GM12878 (cell line): ENCODE results near the gene ZNF467. TPM values are rescaled to one million over a fixed set of nuclear protein-coding genes. Genes with fewer than 3 reads are reported as not detected.

Source experiments
- ATAC-seq: fragments of 200-7000 bp; cut with Tn5 transposase; 3 replicates; pipeline ENCODE4 v1.9.1; 2020; ENCODE audit warnings: mild to moderate bottlenecking, moderate library complexity
- BruUV-seq: library from RNA; stranded (reverse); fragments of 400-500 nt; replicated peaks from 2 replicates; lab custom pipeline; 2021; lab: Mats Ljungman, UMichigan
- CTCF ChIA-PET: fragments of 300-600 bp; sonication (Branson Sonifier 250); formaldehyde crosslinking; extraction: SDS; loops from one replicate; lab custom pipeline; 2021; ENCODE audit warnings: inconsistent platforms; lab: Yijun Ruan, JAX
- POLR2A ChIA-PET: fragments of 350-600 bp; formaldehyde crosslinking; extraction: SDS; loops from one replicate; lab custom pipeline; 2021; ENCODE audit warnings: inconsistent platforms; lab: Charles Lee
- RAD21 ChIA-PET: fragments of 300-600 bp; sonication (Branson Sonifier 250); formaldehyde crosslinking; loops from one replicate; lab custom pipeline; 2023; ENCODE audit warnings: antibody characterized with exemption; ENCODE audit not compliant: unreplicated experiment; lab: Charles Lee
- SMC1A ChIA-PET: fragments of 300-600 bp; sonication (Branson Sonifier 250); formaldehyde crosslinking; loops from one replicate; lab custom pipeline; 2023; ENCODE audit not compliant: unreplicated experiment, uncharacterized antibody; lab: Charles Lee
- DNase-seq: peaks from one replicate; pipeline ENCODE4 v3.0.0-alpha.2; 2011; ENCODE audit warnings: low read depth, low spot score
- FAIRE-seq: peaks from 3 replicates; lab custom pipeline; 2011; peaks lifted over from hg19 to GRCh38; lab: Jason Lieb, UNC
- H2AFZ ChIP-seq: 2 replicates; pipeline ENCODE4 v1.6.0; 2011; ENCODE audit warnings: low read depth, low read length, control low read depth; ENCODE audit not compliant: control insufficient read depth
- H3K27ac ChIP-seq: 2 replicates; pipeline ENCODE4 v1.5.1; 2011; ENCODE audit warnings: control low read depth; ENCODE audit not compliant: control insufficient read depth, insufficient read depth
- H3K27me3 ChIP-seq, 2 experiments: replicated peaks in 1 of 2; 2 replicates each; pipeline versions ENCODE4 v1.6.0 to v1.6.1; 2011; ENCODE audit warnings: low read length in 1 of 2; ENCODE audit not compliant: control insufficient read depth in 2 of 2, insufficient read depth in 2 of 2
- H3K36me3 ChIP-seq, 2 experiments: 2 replicates each; pipeline ENCODE4 v1.5.1; 2011; ENCODE audit warnings: low read length in 1 of 2; ENCODE audit not compliant: control insufficient read depth in 2 of 2, insufficient read depth in 2 of 2
- H3K4me1 ChIP-seq: 2 replicates; pipeline ENCODE4 v1.6.1; 2011; ENCODE audit warnings: mild to moderate bottlenecking, low read length, moderate library complexity, mixed read lengths; ENCODE audit not compliant: control insufficient read depth, insufficient read depth
- H3K4me2 ChIP-seq: 2 replicates; pipeline ENCODE4 v1.6.0; 2011; ENCODE audit warnings: control low read depth; ENCODE audit not compliant: control insufficient read depth, insufficient read depth
- H3K4me3 ChIP-seq: fragments of 200-600 bp; sonication (generic); 2 replicates; pipeline ENCODE4 v1.5.1; 2016
- H3K79me2 ChIP-seq: 2 replicates; pipeline ENCODE4 v1.6.0; 2011; ENCODE audit warnings: low read length; ENCODE audit not compliant: control insufficient read depth, insufficient read depth
- H3K9ac ChIP-seq: 2 replicates; pipeline ENCODE4 v1.8.0; 2011; ENCODE audit warnings: low read length, control low read depth, mixed read lengths; ENCODE audit not compliant: control insufficient read depth, insufficient read depth
- H3K9me3 ChIP-seq: replicated peaks from 3 replicates; pipeline ENCODE4 v1.5.1; 2011; ENCODE audit warnings: mild to moderate bottlenecking, low read length; ENCODE audit not compliant: control insufficient read depth, insufficient read depth
- H4K20me1 ChIP-seq: 2 replicates; pipeline ENCODE4 v1.6.0; 2011; ENCODE audit not compliant: control insufficient read depth, insufficient read depth
- EED ChIP-seq: sonication (generic); IDR thresholded peaks from 2 replicates; pipeline ENCODE4 v1.6.1; 2016; ENCODE audit warnings: antibody characterized with exemption, low read depth
- ESRRA ChIP-seq: IDR thresholded peaks from 2 replicates; pipeline ENCODE4 v1.6.1; 2012; ENCODE audit warnings: mild to moderate bottlenecking, low read length, improper control_type of control experiment
- RELA ChIP-seq: fragments of 450-650 bp; IDR thresholded peaks from 2 replicates; pipeline ENCODE4 v1.8.0; 2014; ENCODE audit warnings: borderline replicate concordance; ENCODE audit not compliant: partially characterized antibody
- RELB ChIP-seq: fragments of 450-650 bp; IDR thresholded peaks from 2 replicates; pipeline ENCODE4 v1.6.1; 2017; ENCODE audit warnings: low read depth, mild to moderate bottlenecking, moderate library complexity
- REST ChIP-seq: IDR thresholded peaks from 2 replicates; pipeline ENCODE4 v1.6.1; 2012; ENCODE audit warnings: mild to moderate bottlenecking, low read depth, low read length
- SPI1 ChIP-seq: IDR thresholded peaks from 2 replicates; pipeline ENCODE4 v1.6.1; 2011; ENCODE audit warnings: low read depth, mild to moderate bottlenecking, low read length, moderate library complexity, borderline replicate concordance; ENCODE audit not compliant: insufficient read depth
- USF1 ChIP-seq: IDR thresholded peaks from 2 replicates; pipeline ENCODE4 v1.6.1; 2011; ENCODE audit warnings: borderline replicate concordance, low read depth, mild to moderate bottlenecking, moderate library complexity, mixed read lengths, low read length; ENCODE audit not compliant: insufficient read depth; ENCODE audit errors: extremely low read length
- USF2 ChIP-seq: IDR thresholded peaks from 2 replicates; pipeline ENCODE4 v1.6.1; 2011; ENCODE audit warnings: low read depth, low read length, improper control_type of control experiment, borderline replicate concordance
- ZBED1 ChIP-seq: IDR thresholded peaks from 2 replicates; pipeline ENCODE4 v1.6.1; 2016; ENCODE audit warnings: borderline replicate concordance
- ZNF207 ChIP-seq: fragments of 450-650 bp; IDR thresholded peaks from 2 replicates; pipeline ENCODE4 v1.6.1; 2014; ENCODE audit warnings: antibody characterized with exemption, mild to moderate bottlenecking, borderline replicate concordance
- ZNF622 ChIP-seq: fragments of 450-650 bp; IDR thresholded peaks from 2 replicates; pipeline ENCODE4 v1.6.1; 2017; ENCODE audit warnings: mild to moderate bottlenecking, inconsistent platforms
- WGBS: methylation state at CpG from one replicate; pipeline ENCODE4 v1.1.6; 2016; ENCODE audit warnings: low lambda C conversion rate; ENCODE audit not compliant: insufficient replicate concordance, insufficient coverage; ENCODE audit errors: missing lambda C conversion rate; 5-methylcytosine and 5-hydroxymethylcytosine counted together
- in situ Hi-C: fragments of 300-500 bp; cut with MboI; formaldehyde crosslinking; loops from 9 replicates; pipeline ENCODE4 v1.14.3; 2018; ENCODE audit warnings: mixed read lengths
- intact Hi-C: fragments of 100-400 bp; cut with micrococcal nuclease; formaldehyde crosslinking; loops from one replicate; pipeline ENCODE4 v1.14.2; 2022; ENCODE audit not compliant: unreplicated experiment
- polyA plus RNA-seq, 11 experiments: library from polyadenylated mRNA; depleted of rRNA in 4 of 11; unstranded in 6 of 11; stranded (reverse) in 5 of 11; fragments of >200 nt; fragmentation: Nextera tagmentation in 4 of 11; fragmentation: Illumina TruSeq in 1 of 11; extraction: Ambion mirVana in 4 of 11; extraction: Trizol in 1 of 11; gene quantifications; 1 replicate in 1 of 11; 2 replicates in 10 of 11; pipeline versions ENCODE4 v1.2.1 to v1.2.3, GENCODE V29; 2011 to 2016; ENCODE audit warnings: inconsistent platforms in 2 of 11, missing spikeins in 2 of 11, low read depth in 1 of 11
- total RNA-seq, 4 experiments: library from RNA; depleted of rRNA in 3 of 4; stranded (reverse); fragments of >200 nt in 3 of 4; fragmentation: Illumina TruSeq in 1 of 4; extraction: Trizol in 1 of 4; gene quantifications; 2 replicates each; pipeline versions ENCODE4 v1.2.1 to v1.2.3, GENCODE V29; 2013 to 2021

ZNF467 gene
- total and polyA plus RNA-seq, 10 of the 15 experiments (the other 5 are each of a cell fraction or from before 2014, with no cell fraction given): not detected

- TF ChIP-seq REST: no peak
- TF ChIP-seq RELA: no peak
- TF ChIP-seq, all 136 proteins: peak for 0
Measured at GRCh38 chr7:149718730-149719049, 54.7 kb downstream of the ZNF467 start (continued).

GRCh38 chr7:149717481-149717880, 55.9 kb downstream of the ZNF467 start:
- Histone ChIP-seq H3K4me1 (peaks cover 14% of the 10 kb centered on the region), H4K20me1 (no peaks in the 10 kb centered on the region), H3K79me2 (peaks cover 4% of the 10 kb centered on the region), H3K4me2 (no peak overlapping the region), H3K9me3 (no peaks in the 10 kb centered on the region; the same call in 2 of the 3 replicates), H3K27me3 (no peaks in the 10 kb centered on the region), H2AFZ (no peak overlapping the region), H3K9ac (no peak overlapping the region), H3K4me3 (no peak overlapping the region), H3K27ac (no peak overlapping the region), H3K36me3 (peaks cover 0 to 1% of the 10 kb centered on the region in 2 experiments; a peak in 1 of 4 replicates)
- intact Hi-C loops (no loop called here), in situ Hi-C loops (no loop called here)
- ATAC-seq: no peak
- ChIA-PET POLR2A (no interaction called here), SMC1A (interaction anchor here (1.6 kb wide), 1 partner anchor 55 kb away, joined by 4 read pairs; no protein-coding TSS in a partner anchor), RAD21 (no interaction called here), CTCF (interaction anchor here (1.0 to 2.0 kb wide), 4 partner anchors 26 to 118 kb away, joined by 3 to 9 read pairs (median 4); no protein-coding TSS in a partner anchor)
- no peak for DNase-seq
- WGBS: 97% methylated on average over 5 of the region's 5 CpGs
- no peak for FAIRE-seq
- BruUV-seq: no TSS peak
- no peak for TF ChIP-seq USF2
- no peak for TF ChIP-seq SPI1
- no peak for TF ChIP-seq ZNF207
- TF ChIP-seq USF1: no peak
- TF ChIP-seq ESRRA: no peak
- TF ChIP-seq RELB: no peak
- no peak for TF ChIP-seq ZBED1
- no peak for TF ChIP-seq EED
- no peak for TF ChIP-seq ZNF622
